GM19455 (cell line): ENCODE results near the gene PANK4.

Source experiments
- ATAC-seq: cut with Tn5 transposase; IDR thresholded peaks from one replicate; pipeline ENCODE4 v1.9.1; 2021; ENCODE audit not compliant: unreplicated experiment

PANK4 gene

GRCh38 chr1:2530513-2531361 lies 4.3 kb upstream of the PANK4 start:
- ATAC-seq, result no peak

- no peak for ATAC-seq
These were observed 3.6 kb upstream of the PANK4 start, which contains the start of gene HES5 for GRCh38 chr1:2529784-2530512. Gene HES5, minus strand, starts transcription at chr1:2530263. Its CDS starts 99 bp downstream, at chr1:2530164.

- no peak for ATAC-seq
These were observed 2.8 kb upstream of the PANK4 start for GRCh38 chr1:2528966-2529783.

- no peak for ATAC-seq
These were observed 2.2 kb upstream of the PANK4 start for GRCh38 chr1:2528611-2528965.

GRCh38 chr1:2528016-2528415 lies 1.6 kb upstream of the PANK4 start:
- ATAC-seq, result no peak

GRCh38 chr1:2527556-2527860 lies 1.1 kb upstream of the PANK4 start:
- ATAC-seq, result no peak

GRCh38 chr1:2526824-2527555 lies 594 bp upstream of the PANK4 start:
- peak; percentile 28 for ATAC-seq

GRCh38 chr1:2525572-2525919 lies 850 bp downstream of the PANK4 start:
- no peak for ATAC-seq

- no peak for ATAC-seq
These were observed 2.3 kb downstream of the PANK4 start for GRCh38 chr1:2523891-2524609.

GRCh38 chr1:2523191-2523890 lies 3.1 kb downstream of the PANK4 start:
- no peak for ATAC-seq

- ATAC-seq, result no peak
These were observed 4.2 kb downstream of the PANK4 start for GRCh38 chr1:2522230-2522629.

GRCh38 chr1:2520806-2521205 lies 5.6 kb downstream of the PANK4 start:
- ATAC-seq, result no peak

GRCh38 chr1:2520206-2520605 lies 6.2 kb downstream of the PANK4 start:
- no peak for ATAC-seq

- no peak for ATAC-seq
These were observed 6.7 kb downstream of the PANK4 start for GRCh38 chr1:2519729-2520128.

GRCh38 chr1:2519029-2519685 lies 7.2 kb downstream of the PANK4 start:
- ATAC-seq, result no peak

GRCh38 chr1:2518528-2518927 lies 7.9 kb downstream of the PANK4 start:
- ATAC-seq, result no peak

GRCh38 chr1:2517966-2518365 lies 8.4 kb downstream of the PANK4 start:
- no peak for ATAC-seq

- no peak for ATAC-seq
These were observed 9.4 kb downstream of the PANK4 start for GRCh38 chr1:2516946-2517345.

- no peak for ATAC-seq
These were observed 10.3 kb downstream of the PANK4 start for GRCh38 chr1:2516124-2516523.

GRCh38 chr1:2515763-2516080 lies 10.7 kb downstream of the PANK4 start:
- ATAC-seq, result no peak
